GM12892 (cell line): ENCODE measurements around the gene MPZL1.

Source experiments
- POLR2AphosphoS5 ChIP-seq: IDR thresholded peaks from 2 replicates; pipeline ENCODE4 v1.6.1; 2011; ENCODE audit warnings: low read depth, low read length, control low read depth
- TAF1 ChIP-seq: IDR thresholded peaks from 2 replicates; pipeline ENCODE4 v1.6.1; 2011; ENCODE audit warnings: low read depth, mild to moderate bottlenecking, control low read depth, low read length, borderline replicate concordance

DNA sequence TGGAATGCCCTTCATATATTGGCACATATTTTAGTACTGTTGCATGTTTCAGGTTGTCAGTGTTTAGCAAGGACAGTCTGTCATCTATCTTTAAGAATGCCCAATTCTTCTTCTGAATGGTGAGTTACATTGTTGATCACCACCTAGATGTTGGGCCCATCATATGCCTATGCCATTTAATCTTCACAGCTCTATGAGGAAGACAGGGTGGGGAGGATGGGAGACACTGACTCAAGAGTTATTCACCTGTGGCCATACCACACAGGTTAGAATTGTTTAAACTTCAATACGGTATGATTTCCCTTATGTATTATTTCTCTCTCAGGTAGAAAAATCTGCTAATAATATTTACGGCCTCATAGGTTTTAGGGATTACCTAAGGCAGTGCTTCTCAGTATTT, 44.8 kb downstream of the MPZL1 start:
- TF ChIP-seq TAF1 (no peak), POLR2AphosphoS5 (no peak)
